CD4-positive, CD25-positive, alpha-beta regulatory T cell (primary cell): Measurements from ENCODE around the gene LRMDA. TPM values are rescaled to one million over a fixed set of nuclear protein-coding genes. Genes with fewer than 3 reads are reported as not detected.

Source experiments
- ATAC-seq, 2 donors: fragments of 150-1000 bp; cut with Tn5 transposase; one replicate each; pipeline ENCODE4 v1.10.0; 2021; ENCODE audit warnings: low read depth in 2 of 2, moderate number of reproducible peaks in 2 of 2, moderate library complexity in 1 of 2
- DNase-seq, 3 donors: peaks; one replicate each; pipeline versions ENCODE4 v3.0.0 to v3.0.0-alpha.2; 2012 to 2022; ENCODE audit warnings: mixed read lengths in 1 of 3
- H3K27ac ChIP-seq: one replicate; pipeline ENCODE4 v1.7.0; 2013; ENCODE audit warnings: mild to moderate bottlenecking, low read length; ENCODE audit not compliant: insufficient read depth, poor library complexity, severe bottlenecking
- H3K27me3 ChIP-seq: one replicate; pipeline ENCODE4 v1.7.0; 2013; ENCODE audit warnings: low read length; ENCODE audit not compliant: control insufficient read depth, insufficient read depth
- H3K36me3 ChIP-seq: one replicate; pipeline ENCODE4 v1.7.0; 2013; ENCODE audit warnings: mild to moderate bottlenecking, low read length, moderate library complexity; ENCODE audit not compliant: control insufficient read depth, insufficient read depth
- H3K4me1 ChIP-seq: 2 replicates; pipeline ENCODE4 v1.7.0; 2013; ENCODE audit warnings: mild to moderate bottlenecking, low read length; ENCODE audit not compliant: insufficient read depth, control insufficient read depth, poor library complexity, severe bottlenecking
- H3K4me3 ChIP-seq: one replicate; pipeline ENCODE4 v1.7.0; 2013; ENCODE audit warnings: low read depth, mild to moderate bottlenecking, low read length, moderate library complexity
- H3K9me3 ChIP-seq, 2 experiments: 1 replicate in 1 of 2; 2 replicates in 1 of 2; pipeline ENCODE4 v1.7.0; 2013; ENCODE audit warnings: low read length in 2 of 2, mild to moderate bottlenecking in 1 of 2, moderate library complexity in 1 of 2; ENCODE audit not compliant: control insufficient read depth in 2 of 2
- H3K27ac Mint-ChIP-seq, 3 donors: one replicate each; pipeline ENCODE4 v1.8.0; 2020 to 2022; ENCODE audit warnings: mild to moderate bottlenecking in 3 of 3, mixed read lengths in 3 of 3, moderate library complexity in 2 of 3
- H3K27me3 Mint-ChIP-seq: one replicate; pipeline ENCODE4 v1.8.0; 2022; ENCODE audit warnings: mild to moderate bottlenecking, mixed read lengths
- H3K36me3 Mint-ChIP-seq: one replicate; pipeline ENCODE4 v1.8.0; 2020; ENCODE audit warnings: mixed read lengths
- H3K4me1 Mint-ChIP-seq, 4 donors: one replicate each; pipeline ENCODE4 v1.8.0; 2020 to 2022; ENCODE audit warnings: mixed read lengths in 4 of 4, mild to moderate bottlenecking in 1 of 4
- H3K4me3 Mint-ChIP-seq, 4 donors: one replicate each; pipeline ENCODE4 v1.8.0; 2020 to 2022; ENCODE audit warnings: mild to moderate bottlenecking in 4 of 4, mixed read lengths in 4 of 4, moderate library complexity in 3 of 4
- H3K9me3 Mint-ChIP-seq, 7 donors: one replicate each; pipeline ENCODE4 v1.8.0; 2020 to 2022; ENCODE audit warnings: mixed read lengths in 7 of 7, mild to moderate bottlenecking in 3 of 7, moderate library complexity in 2 of 7
- polyA plus RNA-seq, 4 donors: library from polyadenylated mRNA; unstranded; fragments of 300-500 nt; fragmentation: Illumina TruSeq; gene quantifications; one replicate each; pipeline ENCODE4 v1.2.3, GENCODE V29; 2021
- total RNA-seq: library from RNA; stranded (reverse); gene quantifications from one replicate; pipeline ENCODE4 v1.2.3, GENCODE V29; 2022

Gene LRMDA
- total and polyA plus RNA-seq, 5 donors from 2014 or later = 0.10 TPM; not detected in 4

DNA sequence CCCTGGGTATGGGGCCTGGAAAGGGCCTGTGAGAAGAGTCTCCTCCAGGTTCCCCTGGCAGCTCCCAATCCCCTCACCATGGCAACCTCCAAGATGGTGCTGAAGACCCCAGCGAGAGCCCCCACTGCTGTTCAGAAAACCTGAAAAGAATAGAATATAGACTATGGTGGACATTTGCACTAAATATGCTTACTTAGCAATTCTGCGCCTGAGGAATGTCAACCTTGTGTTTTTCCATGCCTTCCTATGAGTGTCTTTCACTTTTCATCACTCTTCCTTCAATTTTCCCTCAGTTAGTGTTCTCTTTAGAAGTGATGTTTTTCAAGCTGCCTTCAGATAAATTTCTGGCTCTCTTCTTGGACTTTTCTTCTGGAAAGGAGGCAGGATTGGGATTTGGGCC, 589.2 kb downstream of the LRMDA start:
- H3K27ac ChIP-seq = no peak overlapping the region
- H3K27me3 Mint-ChIP-seq = no peaks in the 10 kb centered on the region
- no peaks in the 10 kb centered on the region for H3K4me1 ChIP-seq
- H3K36me3 Mint-ChIP-seq = no peaks in the 10 kb centered on the region
- H3K4me3 ChIP-seq = no peak overlapping the region
- DNase-seq (no peak), ATAC-seq (no peak)
- H3K36me3 ChIP-seq = no peaks in the 10 kb centered on the region
- no peaks in the 10 kb centered on the region for H3K9me3 ChIP-seq
- H3K27ac Mint-ChIP-seq = no peak overlapping the region
- H3K27me3 ChIP-seq = no peaks in the 10 kb centered on the region
- H3K4me1 Mint-ChIP-seq = no peaks in the 10 kb centered on the region
- H3K9me3 Mint-ChIP-seq = no peaks in the 10 kb centered on the region
- no peak overlapping the region for H3K4me3 Mint-ChIP-seq

DNA sequence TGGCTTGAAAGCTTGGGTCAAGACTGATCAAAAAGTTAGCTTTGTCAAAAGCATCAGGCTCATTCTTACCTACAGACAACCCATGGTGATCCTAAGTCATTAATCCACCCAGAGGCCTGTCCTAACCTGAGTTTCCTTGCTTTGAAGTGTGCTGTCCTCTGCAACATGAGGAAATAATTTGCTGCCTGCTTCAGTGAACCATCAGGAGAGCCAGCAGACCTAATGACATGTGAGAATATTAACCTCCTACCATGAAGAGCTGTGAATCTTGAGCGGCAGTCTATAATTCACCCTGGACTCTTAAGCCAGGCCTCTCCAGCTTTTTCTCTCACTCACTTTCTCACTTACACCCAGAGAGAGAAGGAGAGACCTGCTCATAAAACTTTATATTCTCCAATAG, 590.0 kb downstream of the LRMDA start:
- Mint-ChIP-seq H3K9me3 (no peaks in the 10 kb centered on the region), H3K4me1 (no peaks in the 10 kb centered on the region), H3K27ac (no peak overlapping the region), H3K36me3 (no peaks in the 10 kb centered on the region), H3K27me3 (no peaks in the 10 kb centered on the region), H3K4me3 (no peak overlapping the region)
- H3K27me3 ChIP-seq = no peaks in the 10 kb centered on the region
- H3K4me1 ChIP-seq = no peaks in the 10 kb centered on the region
- no peaks in the 10 kb centered on the region for H3K36me3 ChIP-seq
- DNase-seq (no peak), ATAC-seq (no peak)
- no peak overlapping the region for H3K27ac ChIP-seq
- H3K9me3 ChIP-seq = no peaks in the 10 kb centered on the region
- H3K4me3 ChIP-seq = no peak overlapping the region

DNA sequence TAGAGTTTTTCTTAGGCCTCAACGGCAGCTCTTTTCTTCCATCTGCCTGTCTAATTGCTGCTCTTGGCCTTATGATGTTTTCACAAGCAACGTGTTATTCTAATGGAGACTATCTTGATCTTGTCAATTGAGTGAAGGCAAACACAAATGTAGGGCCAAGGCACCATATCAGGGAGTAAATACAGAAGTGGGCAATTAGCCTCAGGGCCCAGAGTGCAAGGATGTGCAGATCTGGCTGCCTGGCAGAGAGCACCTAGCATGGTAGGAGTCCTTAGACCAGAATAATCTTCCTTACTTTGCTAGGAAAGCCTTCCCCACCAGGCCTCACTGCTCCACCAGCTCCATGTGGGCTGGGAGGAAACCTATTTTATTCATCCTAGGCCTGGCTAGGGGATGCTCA, 590.9 kb downstream of the LRMDA start:
- no peaks in the 10 kb centered on the region for H3K9me3 ChIP-seq
- H3K36me3 ChIP-seq = no peaks in the 10 kb centered on the region
- no peak overlapping the region for H3K27ac Mint-ChIP-seq
- no peak for ATAC-seq
- no peaks in the 10 kb centered on the region for H3K27me3 Mint-ChIP-seq
- no peaks in the 10 kb centered on the region for H3K9me3 Mint-ChIP-seq
- no peak overlapping the region for H3K27ac ChIP-seq
- no peaks in the 10 kb centered on the region for H3K4me1 Mint-ChIP-seq
- DNase-seq = no peak
- H3K36me3 Mint-ChIP-seq = no peaks in the 10 kb centered on the region
- no peak overlapping the region for H3K4me3 Mint-ChIP-seq
- H3K27me3 ChIP-seq = no peaks in the 10 kb centered on the region
- no peaks in the 10 kb centered on the region for H3K4me1 ChIP-seq
- H3K4me3 ChIP-seq = no peak overlapping the region

DNA sequence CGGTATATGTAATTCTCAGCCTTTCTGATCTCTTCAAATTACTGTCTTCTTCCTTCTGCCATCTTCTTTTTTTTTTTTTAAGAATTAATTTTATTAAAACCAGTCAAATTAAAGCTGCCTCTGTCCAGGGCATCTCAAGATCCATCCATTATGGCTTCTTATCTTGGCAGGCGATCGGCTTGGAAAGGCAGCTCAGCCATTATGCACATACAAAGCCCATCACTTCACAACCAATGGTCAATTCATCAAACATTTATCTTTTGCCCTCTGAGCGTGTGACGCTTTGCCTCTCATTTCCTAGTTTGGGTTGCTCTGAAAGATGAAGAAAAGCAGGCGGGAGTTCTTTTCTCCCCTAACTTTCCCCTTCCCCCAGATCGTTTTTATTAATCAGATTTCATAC, 591.6 kb downstream of the LRMDA start:
- ATAC-seq (no peak), DNase-seq (no peak)
- Mint-ChIP-seq H3K9me3 (no peaks in the 10 kb centered on the region), H3K4me3 (no peak overlapping the region), H3K27ac (no peak overlapping the region), H3K4me1 (no peaks in the 10 kb centered on the region), H3K27me3 (no peaks in the 10 kb centered on the region), H3K36me3 (no peaks in the 10 kb centered on the region)
- no peaks in the 10 kb centered on the region for H3K27me3 ChIP-seq
- H3K9me3 ChIP-seq = no peaks in the 10 kb centered on the region
- no peaks in the 10 kb centered on the region for H3K4me1 ChIP-seq
- no peak overlapping the region for H3K4me3 ChIP-seq
- H3K36me3 ChIP-seq = no peaks in the 10 kb centered on the region
- no peak overlapping the region for H3K27ac ChIP-seq

DNA sequence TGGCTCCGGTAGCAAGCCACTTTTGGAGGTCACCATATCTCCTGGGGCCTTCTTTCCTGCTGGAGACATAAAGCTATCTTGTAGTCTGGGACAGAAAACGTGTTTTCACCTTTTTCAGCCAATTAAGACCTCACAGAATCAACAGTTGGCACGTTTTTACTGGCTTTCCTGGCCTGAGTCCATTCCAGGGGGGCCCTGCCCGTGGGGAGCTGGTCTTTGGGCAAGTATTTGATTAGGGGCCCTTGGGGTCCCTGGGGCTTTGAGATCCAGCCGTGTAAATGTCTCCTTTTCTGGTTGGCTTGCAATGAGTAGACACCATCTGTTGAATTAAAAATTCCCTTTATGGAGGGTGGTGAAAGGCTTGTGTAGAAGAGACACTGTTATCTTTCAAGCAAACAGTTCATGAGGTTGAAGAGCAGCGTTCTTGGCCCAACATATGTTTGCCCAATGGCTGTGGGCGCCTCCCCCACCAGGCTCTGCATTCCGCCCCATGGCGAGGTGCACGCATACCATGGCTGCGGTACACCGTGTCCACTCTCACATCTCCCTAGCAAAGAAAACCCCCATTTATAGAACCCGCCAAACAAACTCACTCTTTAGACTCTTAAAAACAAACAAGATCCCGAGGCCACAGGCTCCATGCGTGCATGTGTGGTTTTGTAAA, 593.2 kb downstream of the LRMDA start:
- Histone ChIP-seq H3K9me3 (no peaks in the 10 kb centered on the region), H3K4me1 (no peaks in the 10 kb centered on the region), H3K36me3 (no peaks in the 10 kb centered on the region), H3K27me3 (no peaks in the 10 kb centered on the region), H3K4me3 (no peak overlapping the region), H3K27ac (no peak overlapping the region)
- Mint-ChIP-seq H3K9me3 (no peaks in the 10 kb centered on the region), H3K27me3 (no peaks in the 10 kb centered on the region), H3K4me1 (no peaks in the 10 kb centered on the region), H3K36me3 (no peaks in the 10 kb centered on the region), H3K27ac (no peak overlapping the region), H3K4me3 (no peak overlapping the region)
- DNase-seq (no peak), ATAC-seq (no peak)

DNA sequence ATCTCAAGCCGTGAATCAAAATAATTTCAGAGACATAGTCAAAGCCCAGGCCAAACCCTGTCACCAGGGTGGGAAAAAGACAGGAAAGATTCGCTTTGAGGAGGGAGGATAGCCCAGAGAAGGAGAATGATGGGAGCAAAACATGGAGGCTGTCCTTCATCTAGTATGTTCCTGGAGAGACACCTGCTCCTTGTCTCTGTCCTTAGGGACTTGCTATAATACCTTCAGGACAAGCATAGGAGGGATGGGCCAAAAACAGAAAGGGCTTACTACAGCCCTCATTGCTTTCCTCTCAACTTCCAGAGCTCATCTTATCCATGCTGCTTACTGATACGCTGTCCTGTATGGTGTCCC, 593.7 kb downstream of the LRMDA start:
- H3K27ac Mint-ChIP-seq = no peak overlapping the region
- Histone ChIP-seq H3K4me3 (no peak overlapping the region), H3K4me1 (no peaks in the 10 kb centered on the region), H3K36me3 (no peaks in the 10 kb centered on the region), H3K27me3 (no peaks in the 10 kb centered on the region), H3K27ac (no peak overlapping the region), H3K9me3 (no peaks in the 10 kb centered on the region)
- no peak overlapping the region for H3K4me3 Mint-ChIP-seq
- H3K27me3 Mint-ChIP-seq = no peaks in the 10 kb centered on the region
- no peaks in the 10 kb centered on the region for H3K4me1 Mint-ChIP-seq
- H3K9me3 Mint-ChIP-seq = no peaks in the 10 kb centered on the region
- ATAC-seq (no peak), DNase-seq (no peak)
- no peaks in the 10 kb centered on the region for H3K36me3 Mint-ChIP-seq

DNA sequence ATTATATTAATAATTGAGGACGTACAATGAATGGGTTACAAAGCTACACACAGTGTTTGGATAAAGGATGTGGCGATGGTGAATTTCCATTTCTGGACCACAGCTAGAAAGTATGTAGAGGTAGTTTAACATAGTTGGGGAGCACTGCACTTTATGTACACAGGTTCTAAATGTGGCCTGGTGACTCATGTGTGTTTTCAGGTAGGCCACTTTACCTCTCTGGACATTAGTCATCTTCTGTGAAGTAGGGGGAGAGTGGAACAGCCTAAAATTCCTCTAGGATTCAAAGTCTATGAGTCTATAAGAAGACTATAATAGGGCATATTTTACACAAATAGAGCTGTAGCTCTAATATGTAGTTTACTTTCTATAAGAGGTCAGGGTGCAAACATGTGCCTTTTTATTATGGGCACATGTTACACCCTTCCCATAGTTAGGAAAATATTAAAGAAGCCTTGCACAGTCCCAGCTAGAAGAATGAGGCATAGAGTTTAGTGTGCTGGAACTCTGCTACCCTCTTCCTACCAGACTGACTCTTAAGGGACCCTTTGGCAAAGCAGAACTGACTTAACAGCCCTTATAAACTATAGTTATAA, 594.9 kb downstream of the LRMDA start:
- H3K27me3 Mint-ChIP-seq = no peaks in the 10 kb centered on the region
- Histone ChIP-seq H3K36me3 (no peaks in the 10 kb centered on the region), H3K27ac (no peak overlapping the region), H3K4me3 (no peak overlapping the region), H3K9me3 (no peaks in the 10 kb centered on the region), H3K27me3 (no peaks in the 10 kb centered on the region), H3K4me1 (no peaks in the 10 kb centered on the region)
- peaks cover 0 to 2% (median 0%) of the 10 kb centered on the region in 7 donors for H3K9me3 Mint-ChIP-seq
- H3K27ac Mint-ChIP-seq = no peak overlapping the region
- H3K4me1 Mint-ChIP-seq = no peaks in the 10 kb centered on the region
- H3K4me3 Mint-ChIP-seq = no peak overlapping the region
- no peaks in the 10 kb centered on the region for H3K36me3 Mint-ChIP-seq
- ATAC-seq (no peak), DNase-seq (no peak)

DNA sequence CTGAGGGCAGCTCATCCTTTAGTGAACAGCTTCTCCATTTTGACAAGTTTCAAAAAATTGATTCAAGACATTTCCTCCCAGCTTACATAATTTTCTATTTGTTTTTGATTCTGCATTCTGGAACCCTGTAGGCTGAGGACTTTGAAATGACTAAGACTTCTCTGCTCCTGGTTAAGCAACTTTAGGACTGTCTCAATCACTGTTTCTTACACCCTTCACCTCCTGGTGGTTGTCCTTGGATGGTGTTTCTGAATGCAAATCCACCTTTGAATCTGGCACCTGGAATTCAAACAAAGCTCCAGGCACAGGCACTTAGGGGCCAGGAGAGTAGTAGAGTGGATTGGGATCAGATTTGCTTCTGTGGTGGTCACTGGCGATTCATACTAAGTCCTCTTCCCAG, 595.5 kb downstream of the LRMDA start:
- no peaks in the 10 kb centered on the region for H3K9me3 ChIP-seq
- H3K36me3 ChIP-seq = no peaks in the 10 kb centered on the region
- H3K9me3 Mint-ChIP-seq = peaks cover 0 to 2% (median 0%) of the 10 kb centered on the region in 7 donors
- no peaks in the 10 kb centered on the region for H3K4me1 Mint-ChIP-seq
- no peaks in the 10 kb centered on the region for H3K27me3 Mint-ChIP-seq
- ATAC-seq = no peak
- no peak overlapping the region for H3K27ac Mint-ChIP-seq
- no peaks in the 10 kb centered on the region for H3K36me3 Mint-ChIP-seq
- no peak overlapping the region for H3K4me3 Mint-ChIP-seq
- H3K27ac ChIP-seq = no peak overlapping the region
- no peaks in the 10 kb centered on the region for H3K4me1 ChIP-seq
- H3K4me3 ChIP-seq = no peak overlapping the region
- H3K27me3 ChIP-seq = no peaks in the 10 kb centered on the region
- no peak for DNase-seq
